ENCODE results near the gene CLMP. TPM values are rescaled to one million over a fixed set of nuclear protein-coding genes. Genes with fewer than 3 reads are reported as not detected.

The CLMP gene
- total and polyA plus RNA-seq, 9 of the 15 experiments (the other 6 are each of a cell fraction or from before 2014, with no cell fraction given) = 0.02 to 0.15 (median 0.03) TPM; not detected in 6

GRCh38 chr11:123062892-123063825 lies 131.9 kb downstream of the CLMP start (continued):
- TF ChIP-seq AFF1 (IDR thresholded peaks at IDR 0.05; ENCODE audit: low read depth in 1 of 2, partially characterized antibody in 2 of 2) (peak in 1 of 2 experiments; percentile 7), ETV1 (tag; conservative IDR thresholded peaks at IDR 0.05; ENCODE audit: low read depth) (0 out of 2 replicates have a peak, but pooled peaks have one; percentile 13), ZNF644 (tag; IDR thresholded peaks at IDR 0.05; ENCODE audit: low read depth) (no peak), FOXJ2 (tag; IDR thresholded peaks at IDR 0.05) (0 out of 2 replicates have a peak, but pooled peaks have one; percentile 34), IRF9 (tag; IDR thresholded peaks at IDR 0.05) (peak; percentile 41; the same call in 1 of the 2 replicates), CREB3 (tag; conservative IDR thresholded peaks at IDR 0.05; ENCODE audit: low read depth) (peak; percentile 64; the same call in 1 of the 2 replicates), L3MBTL2 (IDR thresholded peaks at IDR 0.05) (no peak; the same call in 1 of the 2 replicates), POLR2H (tag; IDR thresholded peaks at IDR 0.05; ENCODE audit: low read depth) (0 out of 2 replicates have a peak, but pooled peaks have one; percentile 14), RREB1 (CRISPR knock-in tag; IDR thresholded peaks at IDR 0.05) (no peak), NFRKB (IDR thresholded peaks at IDR 0.05; ENCODE audit: low read depth) (peak; percentile 89; the same call in 1 of the 2 replicates), SIX5 (IDR thresholded peaks at IDR 0.05; ENCODE audit: borderline replicate concordance in 1 of 2, insufficient read depth in 1 of 2, low read depth in 1 of 2, low read length in 2 of 2) (no peak), ZKSCAN8 (CRISPR knock-in tag; IDR thresholded peaks at IDR 0.05) (0 out of 2 replicates have a peak, but pooled peaks have one; percentile 29), MBD2 (IDR thresholded peaks at IDR 0.05; ENCODE audit: borderline replicate concordance, low read depth) (no peak)

Data from K562 (cell line).